A673 (cell line): ENCODE data around the gene LCN9. TPM values are rescaled to one million over a fixed set of nuclear protein-coding genes. Genes with fewer than 3 reads are reported as not detected.

Experiments used
- BruUV-seq: library from RNA; stranded (reverse); fragments of 400-500 nt; replicated peaks from 2 replicates; lab custom pipeline; 2021; lab: Mats Ljungman, UMichigan
- CTCF ChIA-PET: fragments of 300-600 bp; sonication (Branson Sonifier 250); formaldehyde crosslinking; loops from one replicate; lab custom pipeline; 2022; ENCODE audit warnings: antibody characterized with exemption; lab: Charles Lee
- POLR2A ChIA-PET: fragments of 300-600 bp; sonication (Branson Sonifier 250); formaldehyde crosslinking; loops from one replicate; lab custom pipeline; 2022; ENCODE audit warnings: antibody characterized with exemption; ENCODE audit not compliant: low non-redundant PET; lab: Charles Lee
- DNase-seq: peaks from one replicate; pipeline ENCODE4 v3.0.0-alpha.2; 2015; ENCODE audit warnings: low spot score
- H3K27ac ChIP-seq: fragments of 200-600 bp; sonication (generic); 2 replicates; pipeline ENCODE4 v1.5.1; 2016; ENCODE audit warnings: mixed run types, low read depth, mild to moderate bottlenecking, mixed read lengths, antibody characterized with exemption, low read length; ENCODE audit not compliant: poor library complexity, severe bottlenecking
- H3K27me3 ChIP-seq: fragments of 200-600 bp; sonication (generic); replicated peaks from 2 replicates; pipeline ENCODE4 v1.6.1; 2017; ENCODE audit warnings: mixed run types, low read depth, mild to moderate bottlenecking, mixed read lengths, antibody characterized with exemption, low read length; ENCODE audit not compliant: insufficient read depth, poor library complexity
- H3K36me3 ChIP-seq: fragments of 200-600 bp; sonication (generic); 2 replicates; pipeline ENCODE4 v1.6.1; 2016; ENCODE audit warnings: mixed run types, mild to moderate bottlenecking, mixed read lengths, antibody characterized with exemption, low read length; ENCODE audit not compliant: insufficient read depth, poor library complexity, severe bottlenecking
- H3K4me1 ChIP-seq: fragments of 200-600 bp; sonication (generic); 2 replicates; pipeline ENCODE4 v1.6.1; 2017; ENCODE audit warnings: mixed run types, mild to moderate bottlenecking, mixed read lengths, antibody characterized with exemption, low read length; ENCODE audit not compliant: insufficient read depth, poor library complexity, severe bottlenecking
- H3K4me3 ChIP-seq: fragments of 200-600 bp; sonication (generic); 2 replicates; pipeline ENCODE4 v1.5.1; 2016; ENCODE audit warnings: low read depth, mixed run types, mild to moderate bottlenecking, mixed read lengths, low read length; ENCODE audit not compliant: poor library complexity, severe bottlenecking
- H3K9me3 ChIP-seq: fragments of 200-600 bp; sonication (generic); 2 replicates; pipeline ENCODE4 v1.6.1; 2016; ENCODE audit warnings: mixed run types, low read depth, mild to moderate bottlenecking, mixed read lengths, antibody characterized with exemption, low read length; ENCODE audit not compliant: poor library complexity, severe bottlenecking
- EZH2 ChIP-seq: fragments of 200-600 bp; sonication (generic); IDR thresholded peaks from 2 replicates; pipeline ENCODE4 v1.6.1; 2017; ENCODE audit warnings: borderline replicate concordance, low read depth, mild to moderate bottlenecking, mixed read lengths, antibody characterized with exemption, low read length; ENCODE audit not compliant: poor library complexity, severe bottlenecking
- intact Hi-C: fragments of 100-400 bp; cut with micrococcal nuclease; formaldehyde crosslinking; loops from one replicate; pipeline ENCODE4 v1.10.0; 2022; ENCODE audit not compliant: unreplicated experiment
- total RNA-seq: library from RNA; stranded (reverse); gene quantifications from 2 replicates; pipeline ENCODE4 v1.2.3, GENCODE V29; 2021
- TF ChIP-seq, protein P1 (sequence below): fragments of 300-800, 200-600 bp; sonication (generic); conservative IDR thresholded peaks from 2 replicates; pipeline ENCODE4 v1.5.1; 2017; ENCODE audit warnings: low read depth, mild to moderate bottlenecking, antibody characterized with exemption, low read length, moderate library complexity, mixed read lengths

The LCN9 gene
- total RNA-seq, 1 experiment from 2014 or later = not detected

DNA sequence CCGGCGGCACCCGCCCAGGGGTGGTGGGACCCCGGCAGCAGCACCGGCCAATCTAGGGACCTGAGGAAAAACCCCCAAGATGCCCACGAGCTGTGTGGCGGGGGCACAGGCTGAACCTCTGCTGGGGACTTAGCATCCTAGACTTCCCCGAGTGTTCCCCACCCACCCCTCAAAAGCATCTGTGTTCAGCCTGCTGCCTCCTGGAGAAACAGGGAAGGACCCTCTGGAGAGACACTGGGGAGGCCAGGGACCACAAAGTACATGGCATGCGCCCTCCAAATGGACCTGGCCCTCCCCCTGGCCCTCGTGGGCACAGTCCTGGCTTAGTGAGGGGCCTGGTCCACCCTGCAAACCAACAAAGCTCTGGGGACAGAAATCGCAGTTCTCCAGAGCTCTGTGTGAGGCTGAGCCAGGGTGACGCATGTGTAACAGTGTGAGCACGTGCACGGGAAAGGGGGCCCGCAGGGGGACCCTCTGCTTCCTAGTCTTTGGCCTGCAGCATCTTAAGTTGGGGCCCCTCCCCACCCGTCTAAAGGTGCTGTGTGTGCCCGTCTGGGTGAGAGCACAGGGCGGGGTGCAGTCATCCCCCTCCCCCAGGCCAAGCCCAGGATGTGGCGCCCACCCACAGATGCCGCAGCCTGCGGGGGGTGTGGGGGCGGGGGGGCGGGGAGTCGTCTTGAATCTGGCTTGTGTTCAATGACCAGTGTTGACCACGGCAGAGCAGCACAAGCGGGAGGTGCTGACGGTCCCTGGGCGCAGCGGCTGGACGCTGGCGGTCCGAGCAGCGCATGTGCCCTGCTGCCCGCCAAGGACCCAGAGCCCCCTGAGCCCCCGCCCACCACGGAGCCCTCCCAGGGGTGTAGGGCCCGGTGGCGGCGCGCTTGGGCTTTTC is 38.2 kb downstream of the LCN9 start:
- ChIA-PET POLR2A (no interaction called here), CTCF (no interaction called here)
- TF ChIP-seq, protein P1, sequence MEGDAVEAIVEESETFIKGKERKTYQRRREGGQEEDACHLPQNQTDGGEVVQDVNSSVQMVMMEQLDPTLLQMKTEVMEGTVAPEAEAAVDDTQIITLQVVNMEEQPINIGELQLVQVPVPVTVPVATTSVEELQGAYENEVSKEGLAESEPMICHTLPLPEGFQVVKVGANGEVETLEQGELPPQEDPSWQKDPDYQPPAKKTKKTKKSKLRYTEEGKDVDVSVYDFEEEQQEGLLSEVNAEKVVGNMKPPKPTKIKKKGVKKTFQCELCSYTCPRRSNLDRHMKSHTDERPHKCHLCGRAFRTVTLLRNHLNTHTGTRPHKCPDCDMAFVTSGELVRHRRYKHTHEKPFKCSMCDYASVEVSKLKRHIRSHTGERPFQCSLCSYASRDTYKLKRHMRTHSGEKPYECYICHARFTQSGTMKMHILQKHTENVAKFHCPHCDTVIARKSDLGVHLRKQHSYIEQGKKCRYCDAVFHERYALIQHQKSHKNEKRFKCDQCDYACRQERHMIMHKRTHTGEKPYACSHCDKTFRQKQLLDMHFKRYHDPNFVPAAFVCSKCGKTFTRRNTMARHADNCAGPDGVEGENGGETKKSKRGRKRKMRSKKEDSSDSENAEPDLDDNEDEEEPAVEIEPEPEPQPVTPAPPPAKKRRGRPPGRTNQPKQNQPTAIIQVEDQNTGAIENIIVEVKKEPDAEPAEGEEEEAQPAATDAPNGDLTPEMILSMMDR = no peak
- TF ChIP-seq EZH2 = no peak
- intact Hi-C loops = no loop called here
- peaks cover 5% of the 10 kb centered on the region for H3K4me1 ChIP-seq
- no peaks in the 10 kb centered on the region for H3K27me3 ChIP-seq
- H3K27ac ChIP-seq = no peak overlapping the region
- no peak for DNase-seq
- no TSS peak for BruUV-seq
- H3K9me3 ChIP-seq = no peaks in the 10 kb centered on the region
- peak overlapping the region; percentile 35 for H3K4me3 ChIP-seq
- H3K36me3 ChIP-seq = no peaks in the 10 kb centered on the region

DNA sequence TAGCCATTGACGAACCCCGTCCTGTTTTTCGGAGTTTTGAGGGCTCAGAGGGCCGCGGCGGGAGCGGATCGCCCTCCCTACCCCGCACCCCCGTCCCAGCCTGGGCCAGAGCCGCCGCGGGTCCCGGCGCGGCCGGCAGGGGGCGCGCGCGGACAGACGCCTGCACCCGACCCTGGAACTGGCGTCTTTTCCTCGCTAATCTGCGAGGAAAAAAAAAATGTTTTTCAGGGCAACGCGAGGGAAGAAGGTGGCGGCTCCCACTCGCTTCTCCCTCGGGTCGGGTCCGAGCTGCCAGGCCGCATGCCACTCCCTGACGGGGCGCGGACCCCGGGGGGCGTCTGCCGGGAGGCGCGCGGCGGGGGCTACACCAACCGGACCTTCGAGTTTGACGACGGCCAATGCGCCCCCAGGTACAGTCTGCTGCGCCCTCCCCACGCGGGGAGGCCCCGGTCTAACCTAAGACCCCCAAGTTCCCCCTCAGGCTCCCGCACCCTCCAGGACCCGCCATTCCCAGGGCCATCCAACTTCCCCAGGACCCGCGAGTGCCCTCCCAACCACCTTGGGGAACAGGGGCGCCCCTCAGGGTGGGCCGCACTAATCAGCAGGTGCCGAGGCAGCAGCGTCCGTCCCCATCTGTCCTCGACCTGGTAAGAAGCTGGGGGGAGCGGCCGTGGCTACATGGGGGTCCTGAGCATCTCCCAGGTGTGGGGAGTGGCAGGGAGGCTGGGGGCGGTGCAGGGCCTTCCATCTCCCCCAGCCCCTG is 39.0 kb downstream of the LCN9 start, which contains the start of gene KCNT1:
Gene KCNT1 (plus strand): TSS at position 227 of the 763 bp plus-strand sequence. CDS start 74 bp downstream, at position 301.
- Histone ChIP-seq H3K36me3 (no peaks in the 10 kb centered on the region), H3K27ac (no peak within 1 kb of the TSS), H3K4me1 (peaks cover 5% of the 10 kb centered on the region), H3K27me3 (no peaks in the 10 kb centered on the region), H3K9me3 (no peaks in the 10 kb centered on the region), H3K4me3 (peak within 1 kb of the TSS; percentile 35)
- TF ChIP-seq, protein P1 = peak; percentile 74
- no peak for TF ChIP-seq EZH2
- POLR2A ChIA-PET = no interaction called here
- CTCF ChIA-PET = no interaction called here
- intact Hi-C loops = no loop called here
- peak; percentile 74 for DNase-seq
- no TSS peak for BruUV-seq

DNA sequence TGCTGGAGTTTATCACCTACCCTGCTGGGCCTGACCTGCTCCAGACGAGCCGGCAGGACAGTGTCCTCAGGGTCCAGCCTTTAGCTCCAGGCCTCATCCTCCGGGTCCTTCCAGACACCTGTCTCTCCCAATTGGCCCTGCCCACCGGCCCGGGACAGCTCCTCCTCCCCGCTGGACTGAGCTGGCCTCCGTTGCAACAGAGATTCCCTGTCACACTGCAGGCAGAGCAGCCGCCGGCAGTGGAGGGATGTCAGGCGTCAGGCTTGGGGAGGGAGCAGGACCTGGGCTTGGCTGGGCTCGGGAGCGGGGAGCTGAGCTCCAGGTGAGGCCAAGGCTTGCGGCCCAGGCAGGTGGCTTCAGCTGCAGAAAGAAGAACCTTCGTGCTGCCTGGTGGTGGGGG is 40.6 kb downstream of the LCN9 start:
- no peaks in the 10 kb centered on the region for H3K36me3 ChIP-seq
- ChIA-PET POLR2A (no interaction called here), CTCF (interaction anchor here (0.5 kb wide), 1 partner anchor 354 kb away, joined by 3 read pairs; no protein-coding TSS in a partner anchor)
- no peak overlapping the region for H3K27ac ChIP-seq
- peaks cover 5% of the 10 kb centered on the region for H3K4me1 ChIP-seq
- H3K27me3 ChIP-seq = no peaks in the 10 kb centered on the region
- TF ChIP-seq EZH2 = no peak
- DNase-seq = no peak
- BruUV-seq = no TSS peak
- intact Hi-C loops = no loop called here
- H3K4me3 ChIP-seq = no peak overlapping the region
- no peaks in the 10 kb centered on the region for H3K9me3 ChIP-seq
